Skin epidermis (tissue), 12 donors: ENCODE data around the gene AHCY.
"Not testable (repeated sequence)": the region's sequence is repeated elsewhere in the genome, so short reads cannot be mapped to it uniquely, and the experiment has no call there.

Experiments used
- H3K27ac ChIP-seq, 21 experiments: fragments of 200-600 bp; sonication (generic) in 11 of 21; one replicate each; pipeline ENCODE4 v1.5.0; 2020; ENCODE audit warnings: mild to moderate bottlenecking in 3 of 21, inconsistent platforms in 2 of 21, moderate library complexity in 2 of 21
- H3K4me3 ChIP-seq, 7 experiments: fragments of 200-600 bp; sonication (generic) in 2 of 7; one replicate each; pipeline ENCODE4 v1.5.0; 2020; ENCODE audit warnings: inconsistent platforms in 2 of 7, mild to moderate bottlenecking in 2 of 7, moderate library complexity in 1 of 7

The AHCY gene

GRCh38 chr20:34328207-34328606, 25.1 kb upstream of the AHCY start:
- not testable (repeated sequence) for H3K4me3 ChIP-seq, H3K27ac ChIP-seq

GRCh38 chr20:34324541-34324940, 21.4 kb upstream of the AHCY start:
- no peak overlapping the region for H3K27ac ChIP-seq

GRCh38 chr20:34322267-34323105, 19.3 kb upstream of the AHCY start:
- Histone ChIP-seq H3K4me3 (no peak overlapping the region), H3K27ac (no peak overlapping the region)

More at GRCh38 chr20:34324541-34324940, 21.4 kb upstream of the AHCY start:
- H3K4me3 ChIP-seq: no peak overlapping the region

- H3K4me3 ChIP-seq: no peak overlapping the region
- no peak overlapping the region for H3K27ac ChIP-seq
These were observed 17.7 kb upstream of the AHCY start for GRCh38 chr20:34320861-34321260.

- Histone ChIP-seq H3K4me3 (no peak overlapping the region), H3K27ac (no peak overlapping the region)
These were observed 15.7 kb upstream of the AHCY start for GRCh38 chr20:34318609-34319443.

GRCh38 chr20:34316196-34316814, 13.2 kb upstream of the AHCY start:
- H3K4me3 ChIP-seq: no peak overlapping the region
- H3K27ac ChIP-seq: no peak overlapping the region

- H3K4me3 ChIP-seq: no peak overlapping the region
- H3K27ac ChIP-seq: no peak overlapping the region
These were observed 12.1 kb upstream of the AHCY start for GRCh38 chr20:34315236-34315635.

GRCh38 chr20:34312544-34313217, 9.5 kb upstream of the AHCY start:
- Histone ChIP-seq H3K27ac (no peak overlapping the region), H3K4me3 (peak overlapping the region in 2 of 7 experiments; percentile 3 to 10)

GRCh38 chr20:34312024-34312460, 8.9 kb upstream of the AHCY start:
- H3K27ac ChIP-seq: no peak overlapping the region
- peak overlapping the region in 1 of 7 experiments; percentile 3 for H3K4me3 ChIP-seq

GRCh38 chr20:34311118-34312023, 8.2 kb upstream of the AHCY start:
- peak overlapping the region in 2 of 7 experiments; percentile 9 to 12 for H3K4me3 ChIP-seq
- no peak overlapping the region for H3K27ac ChIP-seq

- no peak overlapping the region for H3K4me3 ChIP-seq
- no peak overlapping the region for H3K27ac ChIP-seq
These were observed 7.4 kb upstream of the AHCY start for GRCh38 chr20:34310481-34311117.

- Histone ChIP-seq H3K4me3 (no peak overlapping the region), H3K27ac (no peak overlapping the region)
These were observed 6.5 kb upstream of the AHCY start for GRCh38 chr20:34309691-34310090.

- no peak overlapping the region for H3K27ac ChIP-seq
These were observed 2.4 kb upstream of the AHCY start for GRCh38 chr20:34305333-34306230.

GRCh38 chr20:34302312-34302722, 838 bp downstream of the AHCY start:
- Histone ChIP-seq H3K27ac (peak overlapping the region; percentile 31 to 95 (median 91)), H3K4me3 (peak overlapping the region; percentile 45 to 90 (median 75))

More at GRCh38 chr20:34305333-34306230, 2.4 kb upstream of the AHCY start:
- H3K4me3 ChIP-seq: no peak overlapping the region

GRCh38 chr20:34301587-34302311, 1.4 kb downstream of the AHCY start:
- H3K27ac ChIP-seq: peak overlapping the region in 10 of 21 experiments; percentile 80 to 95 (median 92)
- H3K4me3 ChIP-seq: peak overlapping the region in 5 of 7 experiments; percentile 73 to 90 (median 83)

GRCh38 chr20:34300809-34301586, 2.2 kb downstream of the AHCY start:
- Histone ChIP-seq H3K27ac (peak overlapping the region in 1 of 21 experiments; percentile 0), H3K4me3 (no peak overlapping the region)
